GM21390 (cell line): ENCODE data around the gene GRK5.

ENCODE experiments used
- ATAC-seq: cut with Tn5 transposase; IDR thresholded peaks from one replicate; pipeline ENCODE4 v1.9.1; 2021; ENCODE audit not compliant: unreplicated experiment

GRK5 gene

DNA sequence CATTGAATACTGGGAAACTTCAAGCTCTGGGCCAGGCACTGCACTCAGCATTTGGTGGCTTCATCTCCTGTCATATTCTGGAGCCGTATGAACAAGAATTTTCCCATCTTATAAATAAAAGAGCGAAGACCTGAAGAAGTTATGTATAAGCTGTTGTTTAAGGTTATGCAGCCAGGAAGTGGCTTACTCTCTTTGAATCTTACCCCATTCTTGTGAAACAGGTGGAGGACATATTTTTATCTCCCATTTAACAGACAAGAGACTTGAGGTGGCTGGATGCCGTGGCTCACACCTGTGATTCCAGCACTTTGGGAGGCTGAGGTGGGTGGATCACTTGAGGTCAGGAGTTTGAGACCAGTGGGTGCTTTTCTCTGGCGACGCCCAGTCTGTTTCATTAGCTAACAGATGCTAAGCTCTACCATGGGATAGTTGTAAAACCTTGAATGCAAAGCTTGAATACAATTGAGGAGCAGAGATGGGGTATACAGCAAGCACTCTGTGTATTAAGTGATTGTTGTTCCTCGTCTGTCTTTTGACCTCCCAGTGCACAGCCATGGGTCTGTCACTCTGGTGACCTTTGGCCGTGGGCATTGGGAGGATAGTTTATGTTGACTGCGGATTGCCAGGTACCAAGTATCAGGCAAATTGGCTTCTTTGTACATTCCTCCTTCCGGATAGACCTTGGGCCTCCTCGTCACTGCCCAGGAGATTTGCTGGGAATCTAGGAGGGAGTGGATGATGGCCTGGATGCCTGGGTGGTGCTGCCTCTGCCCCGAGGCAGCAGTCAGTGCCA is 85.8 kb downstream of the GRK5 start:
- ATAC-seq, result no peak

- no peak for ATAC-seq
Observed at GRCh38 chr10:119296703-119297102, 89.3 kb downstream of the GRK5 start.

GRCh38 chr10:119297207-119297968 is 90.0 kb downstream of the GRK5 start:
- no peak for ATAC-seq

DNA sequence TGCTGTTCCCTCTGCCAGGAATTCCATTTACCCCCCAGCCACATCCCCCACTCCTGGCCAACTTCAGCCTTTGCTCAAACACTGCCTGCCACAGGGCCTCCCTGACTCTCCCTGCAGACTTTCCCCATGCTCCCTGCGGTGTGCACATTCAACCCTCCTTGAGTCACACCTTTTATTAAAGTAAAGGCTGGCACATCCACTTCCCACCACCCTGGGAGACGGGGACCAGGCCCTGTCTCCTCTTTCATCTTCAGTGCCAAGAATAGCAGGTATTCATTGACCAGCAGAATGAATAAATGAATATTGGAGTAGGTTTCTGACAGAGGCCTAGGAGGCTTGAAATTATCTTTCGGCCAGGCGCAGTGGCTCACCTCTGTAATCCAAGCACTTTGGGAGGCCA is 91.4 kb downstream of the GRK5 start:
- no peak for ATAC-seq

DNA sequence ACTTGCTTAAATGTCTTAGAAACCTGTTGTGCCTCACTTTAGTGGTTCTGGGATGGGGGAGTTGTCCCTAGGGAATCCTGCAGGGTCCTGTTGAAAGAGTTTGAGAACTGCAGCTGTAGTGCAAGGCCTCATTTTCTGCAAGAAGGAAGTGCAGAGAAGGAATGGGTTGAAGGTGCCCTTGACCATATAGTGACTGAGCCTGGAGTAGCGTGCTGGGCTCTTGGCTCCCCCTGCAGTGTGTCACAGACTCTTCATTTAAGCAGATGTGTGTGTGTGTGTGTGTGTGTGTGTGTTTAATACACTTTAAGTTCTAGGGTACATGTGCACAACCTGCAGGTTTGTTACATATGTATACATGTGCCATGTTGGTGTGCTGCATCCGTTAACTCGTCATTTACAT is 92.2 kb downstream of the GRK5 start:
- ATAC-seq, result no peak

GRCh38 chr10:119301397-119301796 is 94.0 kb downstream of the GRK5 start:
- no peak for ATAC-seq

GRCh38 chr10:119302172-119302571 is 94.8 kb downstream of the GRK5 start:
- no peak for ATAC-seq

GRCh38 chr10:119302591-119303253 is 95.4 kb downstream of the GRK5 start:
- ATAC-seq, result no peak

- no peak for ATAC-seq
Observed at GRCh38 chr10:119303886-119304285, 96.5 kb downstream of the GRK5 start.

GRCh38 chr10:119304541-119304940 is 97.2 kb downstream of the GRK5 start:
- no peak for ATAC-seq

- ATAC-seq, result peak; percentile 47
Observed at GRCh38 chr10:119305860-119306513, 98.6 kb downstream of the GRK5 start.

DNA sequence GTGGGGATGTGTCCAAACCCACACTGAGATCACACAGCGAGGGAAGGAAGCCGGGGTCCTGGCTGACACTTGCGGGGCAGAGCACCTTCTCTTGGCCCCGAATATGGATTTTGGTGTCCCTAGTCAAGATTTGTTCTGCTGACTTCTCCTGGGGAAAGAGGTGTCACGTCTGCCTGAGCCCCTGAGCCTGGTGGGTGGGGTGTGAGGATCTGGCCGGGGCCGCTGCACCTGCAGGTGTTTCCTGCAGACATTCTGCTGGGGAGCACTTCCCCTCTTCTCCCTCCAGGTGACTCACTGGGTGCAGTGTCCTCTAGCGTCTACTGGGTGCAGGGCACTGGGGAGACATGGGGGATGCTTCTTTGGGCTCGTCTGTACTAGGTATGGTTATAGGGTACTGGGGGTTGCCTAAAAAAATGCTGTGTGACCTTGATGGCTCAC is 99.2 kb downstream of the GRK5 start:
- peak; percentile 72 for ATAC-seq

GRCh38 chr10:119306986-119307392 is 99.6 kb downstream of the GRK5 start:
- ATAC-seq, result peak; percentile 8

- no peak for ATAC-seq
Observed at GRCh38 chr10:119308089-119308488, 100.7 kb downstream of the GRK5 start.

DNA sequence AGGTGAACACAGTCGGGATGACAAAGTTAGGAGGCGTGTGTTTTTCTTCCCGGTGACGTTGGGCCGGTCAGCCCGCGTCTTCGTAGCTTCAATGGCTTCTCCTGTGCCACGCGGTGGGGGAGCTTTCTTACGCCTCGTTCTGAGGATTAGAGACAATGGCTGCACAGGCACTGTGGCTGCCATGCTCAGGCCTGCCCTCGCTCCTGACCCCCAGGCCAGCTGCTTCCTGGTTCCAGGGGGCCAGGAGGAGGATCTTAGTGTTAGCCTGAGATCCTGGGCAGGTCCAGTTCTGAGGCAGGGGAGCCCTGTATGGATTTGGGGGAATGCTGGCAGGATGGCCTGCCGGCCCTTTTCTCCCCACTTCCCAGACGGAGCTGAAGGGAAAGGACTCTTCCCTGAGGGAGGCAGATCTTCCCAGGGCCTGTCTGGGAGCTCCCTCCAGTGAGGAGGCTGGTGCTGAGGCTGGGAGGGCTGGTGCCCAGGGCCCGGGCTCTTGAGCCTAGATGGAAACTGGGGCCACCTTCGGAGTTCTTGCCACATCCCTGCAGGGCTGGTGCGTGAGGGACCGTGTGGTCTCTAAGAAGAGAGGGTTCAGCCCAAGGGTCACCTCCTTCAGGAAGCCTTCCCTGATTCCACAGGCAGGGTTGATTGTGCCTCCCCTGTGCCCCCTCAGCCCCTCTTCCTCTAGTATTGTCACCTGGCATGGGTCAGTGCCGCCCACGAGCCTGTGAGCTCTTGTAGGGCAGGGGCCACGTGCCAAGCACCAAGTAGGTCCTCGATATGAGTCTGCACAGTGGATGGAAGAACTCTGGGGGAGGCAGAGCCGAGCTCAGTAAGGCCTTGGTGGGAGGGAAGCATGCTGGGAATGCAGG is 101.4 kb downstream of the GRK5 start:
- no peak for ATAC-seq

DNA sequence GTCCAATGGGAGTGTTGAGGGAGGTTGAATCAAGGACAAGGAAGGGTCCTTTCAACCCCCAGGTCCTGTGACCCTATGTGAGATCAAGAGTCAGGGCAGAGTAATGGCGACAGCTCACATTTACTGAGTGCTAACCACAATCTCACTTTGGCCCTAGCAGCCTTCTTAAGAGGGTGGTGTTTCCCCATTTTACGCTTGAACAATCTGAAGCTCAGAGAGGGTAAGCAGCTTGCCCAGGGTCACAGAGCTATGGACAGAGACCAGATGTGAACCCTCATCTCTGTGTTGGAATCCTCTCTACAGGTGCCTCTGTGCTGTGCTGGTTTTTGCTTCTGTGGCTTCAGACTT is 102.0 kb downstream of the GRK5 start:
- ATAC-seq, result peak; percentile 20

GRCh38 chr10:119310806-119311205 is 103.4 kb downstream of the GRK5 start:
- no peak for ATAC-seq

DNA sequence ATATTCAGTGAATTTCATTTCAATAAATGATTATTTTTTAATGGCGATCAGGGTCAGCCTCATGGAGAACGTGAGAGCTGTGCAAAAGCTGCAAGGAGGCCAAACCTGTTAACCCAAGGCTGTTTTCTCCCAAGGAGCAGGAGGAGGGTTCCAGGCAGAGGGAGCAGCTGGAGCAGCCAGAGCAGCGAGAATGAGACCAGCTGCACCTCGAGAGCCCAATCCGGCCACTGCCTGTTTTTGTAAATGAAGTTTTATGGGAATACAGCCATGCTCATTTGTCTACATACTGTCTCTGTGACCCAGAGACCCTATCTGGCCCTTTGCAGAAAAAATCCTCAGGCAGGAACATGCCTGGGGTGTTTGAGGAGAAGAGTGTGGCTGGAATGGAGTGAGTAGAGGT is 104.9 kb downstream of the GRK5 start:
- ATAC-seq, result no peak

DNA sequence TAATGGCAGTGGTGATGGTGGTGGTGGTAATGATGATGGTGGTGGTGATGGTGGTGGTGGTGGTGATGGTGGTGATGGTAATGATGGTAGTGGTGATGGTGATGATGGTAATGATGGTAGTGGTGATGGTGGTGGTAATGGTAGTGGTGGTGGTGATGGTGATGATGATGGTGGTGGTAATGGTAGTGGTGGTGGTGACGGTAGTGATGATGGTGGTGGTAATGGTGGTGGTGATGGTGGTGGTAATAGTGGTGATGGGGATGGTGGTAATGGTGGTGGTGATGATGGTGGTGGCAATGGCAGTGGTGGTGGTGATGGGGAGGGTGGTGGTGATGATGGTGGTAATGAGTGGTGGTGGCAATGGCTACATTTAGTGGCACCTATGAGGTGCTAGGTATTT is 105.7 kb downstream of the GRK5 start:
- ATAC-seq, result no peak

- ATAC-seq, result peak; percentile 67
Observed at GRCh38 chr10:119313644-119314043, 106.3 kb downstream of the GRK5 start.
